K562 (cell line): Measurements from ENCODE around the gene BUB3.

ENCODE experiments used
- CHD1 ChIP-seq: fragments of 200-600 bp; sonication (generic); IDR thresholded peaks from one replicate; pipeline ENCODE4 v1.6.1; 2012; ENCODE audit warnings: mild to moderate bottlenecking, moderate library complexity, low read length, inconsistent platforms
- FOXA1 ChIP-seq: fragments of 450-650 bp; IDR thresholded peaks from 2 replicates; pipeline ENCODE4 v1.6.1; 2016; ENCODE audit warnings: mild to moderate bottlenecking, borderline replicate concordance
- GATA2 ChIP-seq: sonication (generic); formaldehyde crosslinking; IDR thresholded peaks from 2 replicates; pipeline ENCODE4 v1.4.0; 2020; ENCODE audit warnings: mild to moderate bottlenecking, missing genetic modification reagents
- POLR2A ChIP-seq: fragments of 450-650 bp; conservative IDR thresholded peaks from 2 replicates; pipeline ENCODE4 v1.6.1; 2016
- POLR2AphosphoS5 ChIP-seq: IDR thresholded peaks from 2 replicates; pipeline ENCODE4 v1.6.1; 2011; ENCODE audit warnings: mild to moderate bottlenecking, low read depth, low read length, moderate library complexity; ENCODE audit not compliant: control insufficient read depth, insufficient read depth
- SMAD4 ChIP-seq: fragments of 250-450 bp; sonication (Bioruptor Pico); conservative IDR thresholded peaks from 2 replicates; pipeline ENCODE4 v1.8.0; 2021; ENCODE audit warnings: inconsistent platforms, mild to moderate bottlenecking, moderate library complexity
- SNRNP70 ChIP-seq: fragments of 200-400 bp; formaldehyde crosslinking; optimal IDR thresholded peaks from 2 replicates; pipeline ENCODE3; 2017; ENCODE audit warnings: low read depth, low read length
- SP2 ChIP-seq: IDR thresholded peaks from 2 replicates; pipeline ENCODE4 v1.6.1; 2011; ENCODE audit warnings: mild to moderate bottlenecking, low read depth, low read length, moderate library complexity; ENCODE audit not compliant: poor library complexity, severe bottlenecking; ENCODE audit errors: extremely low read depth
- TAF1 ChIP-seq: IDR thresholded peaks from 2 replicates; pipeline ENCODE4 v1.6.1; 2011; ENCODE audit warnings: mild to moderate bottlenecking, low read length, moderate library complexity; ENCODE audit not compliant: insufficient read depth, control insufficient read depth, severe bottlenecking; ENCODE audit errors: extremely low read depth
- TBP ChIP-seq: optimal IDR thresholded peaks from 2 replicates; pipeline ENCODE3; 2011; ENCODE audit warnings: low read depth, low read length, improper control_type of control experiment

GRCh38 chr10:123158682-123159081, 4.5 kb downstream of the BUB3 start:
- TF ChIP-seq TBP (no peak), TAF1 (no peak), POLR2A (no peak), SP2 (no peak), POLR2AphosphoS5 (no peak), FOXA1 (no peak), GATA2 (CRISPR knock-in tag) (no peak), SNRNP70 (no peak), SMAD4 (no peak), CHD1 (no peak)
